GM18867 (cell line): Measurements from ENCODE around the gene GDPD2.

ENCODE experiments used
- ATAC-seq: cut with Tn5 transposase; IDR thresholded peaks from one replicate; pipeline ENCODE4 v1.9.1; 2021; ENCODE audit warnings: mild to moderate bottlenecking, moderate library complexity; ENCODE audit not compliant: unreplicated experiment

GDPD2 gene

GRCh38 chrX:70437921-70438665 is 15.0 kb downstream of the GDPD2 start:
- no peak for ATAC-seq

- ATAC-seq: no peak
Observed at GRCh38 chrX:70439016-70439415, 15.9 kb downstream of the GDPD2 start.

GRCh38 chrX:70442224-70442623 is 19.1 kb downstream of the GDPD2 start:
- no peak for ATAC-seq

- ATAC-seq: no peak
Observed at GRCh38 chrX:70444326-70444945, 21.3 kb downstream of the GDPD2 start, which contains the start of gene DLG3. Gene DLG3 (plus strand): TSS chrX:70444835. CDS start chrX:70445202, 367 bp downstream.

GRCh38 chrX:70444946-70445656 is 22.0 kb downstream of the GDPD2 start:
- ATAC-seq: no peak

- ATAC-seq: no peak
Observed at GRCh38 chrX:70445951-70446350, 22.8 kb downstream of the GDPD2 start.

GRCh38 chrX:70446380-70447350 is 23.6 kb downstream of the GDPD2 start:
- no peak for ATAC-seq

- no peak for ATAC-seq
Observed at GRCh38 chrX:70449457-70449966, 26.4 kb downstream of the GDPD2 start.

GRCh38 chrX:70452143-70452733 is 29.1 kb downstream of the GDPD2 start:
- peak; percentile 67 for ATAC-seq

GRCh38 chrX:70453024-70453618 is 30.0 kb downstream of the GDPD2 start:
- ATAC-seq: no peak

GRCh38 chrX:70454441-70455365 is 31.6 kb downstream of the GDPD2 start:
- ATAC-seq: peak; percentile 37

- no peak for ATAC-seq
Observed at GRCh38 chrX:70455366-70456202, 32.5 kb downstream of the GDPD2 start.

GRCh38 chrX:70456256-70456655 is 33.1 kb downstream of the GDPD2 start:
- no peak for ATAC-seq

- ATAC-seq: no peak
Observed at GRCh38 chrX:70461026-70461425, 37.9 kb downstream of the GDPD2 start.

- ATAC-seq: no peak
Observed at GRCh38 chrX:70464051-70464450, 40.9 kb downstream of the GDPD2 start.

GRCh38 chrX:70466968-70467367 is 43.9 kb downstream of the GDPD2 start:
- ATAC-seq: no peak

- no peak for ATAC-seq
Observed at GRCh38 chrX:70468709-70469108, 45.6 kb downstream of the GDPD2 start.

- peak; percentile 94 for ATAC-seq
Observed at GRCh38 chrX:70470850-70471289, 47.8 kb downstream of the GDPD2 start.
